ENCODE measurements around the gene SPG7.

Gene SPG7

DNA sequence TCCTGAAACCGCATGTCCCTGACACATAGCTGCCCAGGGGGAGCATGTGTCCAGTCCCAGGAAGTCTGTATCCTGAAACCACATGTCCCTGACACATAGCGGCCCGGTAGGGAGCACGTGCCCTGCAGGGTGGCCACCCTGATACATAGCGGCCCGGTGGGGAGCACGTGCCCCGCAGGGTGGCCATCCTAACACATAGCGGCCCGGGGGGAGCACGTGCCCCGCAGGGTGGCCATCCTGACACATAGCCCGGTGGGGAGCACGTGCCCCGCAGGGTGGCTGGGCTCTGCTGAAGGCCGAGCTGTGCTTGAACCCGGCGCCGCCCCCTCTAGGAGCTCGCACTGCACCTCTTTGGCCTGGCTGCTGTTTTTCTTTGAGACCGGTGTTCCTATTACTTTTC lies 33.6 kb downstream of the SPG7 start:
- Histone ChIP-seq H3K4me3 (replicated peaks; ENCODE audit: low read depth, low read length) (no peak overlapping the region), H3K27me3 (replicated peaks; ENCODE audit: control insufficient read depth, insufficient read depth, low read length) (no peaks in the 10 kb centered on the region), H3K36me3 (ENCODE audit: control insufficient read depth, insufficient read depth, low read length) (peaks cover 18% of the 10 kb centered on the region)
- DNase-seq (ENCODE audit: extremely low read depth, insufficient read length): no peak
- TF ChIP-seq, protein P1, sequence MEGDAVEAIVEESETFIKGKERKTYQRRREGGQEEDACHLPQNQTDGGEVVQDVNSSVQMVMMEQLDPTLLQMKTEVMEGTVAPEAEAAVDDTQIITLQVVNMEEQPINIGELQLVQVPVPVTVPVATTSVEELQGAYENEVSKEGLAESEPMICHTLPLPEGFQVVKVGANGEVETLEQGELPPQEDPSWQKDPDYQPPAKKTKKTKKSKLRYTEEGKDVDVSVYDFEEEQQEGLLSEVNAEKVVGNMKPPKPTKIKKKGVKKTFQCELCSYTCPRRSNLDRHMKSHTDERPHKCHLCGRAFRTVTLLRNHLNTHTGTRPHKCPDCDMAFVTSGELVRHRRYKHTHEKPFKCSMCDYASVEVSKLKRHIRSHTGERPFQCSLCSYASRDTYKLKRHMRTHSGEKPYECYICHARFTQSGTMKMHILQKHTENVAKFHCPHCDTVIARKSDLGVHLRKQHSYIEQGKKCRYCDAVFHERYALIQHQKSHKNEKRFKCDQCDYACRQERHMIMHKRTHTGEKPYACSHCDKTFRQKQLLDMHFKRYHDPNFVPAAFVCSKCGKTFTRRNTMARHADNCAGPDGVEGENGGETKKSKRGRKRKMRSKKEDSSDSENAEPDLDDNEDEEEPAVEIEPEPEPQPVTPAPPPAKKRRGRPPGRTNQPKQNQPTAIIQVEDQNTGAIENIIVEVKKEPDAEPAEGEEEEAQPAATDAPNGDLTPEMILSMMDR (IDR thresholded peaks at IDR 0.05; ENCODE audit: insufficient read depth, low read length, poor library complexity, severe bottlenecking): no peak

DNA sequence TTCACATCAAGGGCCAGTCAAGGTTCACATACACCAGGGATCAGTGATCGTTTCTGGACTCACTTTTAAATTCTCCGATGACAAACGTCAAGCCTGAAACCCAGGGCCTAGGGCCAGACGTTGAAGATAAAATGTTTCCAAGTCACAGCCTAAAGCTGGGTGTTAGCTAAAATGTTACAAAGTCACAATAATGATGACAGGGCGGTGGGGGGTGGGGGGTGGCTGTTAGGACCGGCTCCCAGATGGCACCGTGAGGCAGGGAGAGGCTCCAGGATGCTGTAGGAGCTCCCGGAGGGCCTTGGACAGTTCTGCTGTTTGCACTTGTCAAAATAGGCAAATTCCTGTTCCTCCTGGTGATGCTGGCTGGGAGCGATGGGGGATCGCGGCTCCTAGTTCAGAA lies 35.9 kb downstream of the SPG7 start:
- TF ChIP-seq, protein P1 (IDR thresholded peaks at IDR 0.05; ENCODE audit: insufficient read depth, low read length, poor library complexity, severe bottlenecking): no peak
- DNase-seq (ENCODE audit: extremely low read depth, insufficient read length): no peak
- no peaks in the 10 kb centered on the region for H3K27me3 ChIP-seq (replicated peaks; ENCODE audit: control insufficient read depth, insufficient read depth, low read length)
- H3K36me3 ChIP-seq (ENCODE audit: control insufficient read depth, insufficient read depth, low read length): peaks cover 12% of the 10 kb centered on the region
- no peak overlapping the region for H3K4me3 ChIP-seq (replicated peaks; ENCODE audit: low read depth, low read length)

DNA sequence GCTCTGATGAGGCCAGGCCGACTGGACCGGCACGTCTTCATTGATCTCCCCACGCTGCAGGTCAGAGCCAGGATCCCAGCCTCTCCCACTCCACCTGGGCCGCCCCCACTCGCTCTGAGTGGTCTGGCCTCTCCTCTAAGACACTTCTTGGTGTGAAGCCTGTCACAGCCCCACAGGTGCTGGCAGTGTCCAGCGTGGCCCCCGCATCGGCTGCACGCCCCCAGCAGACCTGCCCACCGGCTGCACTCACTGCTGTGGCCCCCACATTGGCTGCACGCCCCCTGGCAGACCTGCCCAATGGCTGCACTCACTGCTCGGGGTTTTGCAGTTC lies 36.5 kb downstream of the SPG7 start:
- no peaks in the 10 kb centered on the region for H3K27me3 ChIP-seq (replicated peaks; ENCODE audit: control insufficient read depth, insufficient read depth, low read length)
- no peak overlapping the region for H3K4me3 ChIP-seq (replicated peaks; ENCODE audit: low read depth, low read length)
- TF ChIP-seq, protein P1 (IDR thresholded peaks at IDR 0.05; ENCODE audit: insufficient read depth, low read length, poor library complexity, severe bottlenecking): no peak
- DNase-seq (ENCODE audit: extremely low read depth, insufficient read length): no peak
- H3K36me3 ChIP-seq (ENCODE audit: control insufficient read depth, insufficient read depth, low read length): peaks cover 15% of the 10 kb centered on the region

DNA sequence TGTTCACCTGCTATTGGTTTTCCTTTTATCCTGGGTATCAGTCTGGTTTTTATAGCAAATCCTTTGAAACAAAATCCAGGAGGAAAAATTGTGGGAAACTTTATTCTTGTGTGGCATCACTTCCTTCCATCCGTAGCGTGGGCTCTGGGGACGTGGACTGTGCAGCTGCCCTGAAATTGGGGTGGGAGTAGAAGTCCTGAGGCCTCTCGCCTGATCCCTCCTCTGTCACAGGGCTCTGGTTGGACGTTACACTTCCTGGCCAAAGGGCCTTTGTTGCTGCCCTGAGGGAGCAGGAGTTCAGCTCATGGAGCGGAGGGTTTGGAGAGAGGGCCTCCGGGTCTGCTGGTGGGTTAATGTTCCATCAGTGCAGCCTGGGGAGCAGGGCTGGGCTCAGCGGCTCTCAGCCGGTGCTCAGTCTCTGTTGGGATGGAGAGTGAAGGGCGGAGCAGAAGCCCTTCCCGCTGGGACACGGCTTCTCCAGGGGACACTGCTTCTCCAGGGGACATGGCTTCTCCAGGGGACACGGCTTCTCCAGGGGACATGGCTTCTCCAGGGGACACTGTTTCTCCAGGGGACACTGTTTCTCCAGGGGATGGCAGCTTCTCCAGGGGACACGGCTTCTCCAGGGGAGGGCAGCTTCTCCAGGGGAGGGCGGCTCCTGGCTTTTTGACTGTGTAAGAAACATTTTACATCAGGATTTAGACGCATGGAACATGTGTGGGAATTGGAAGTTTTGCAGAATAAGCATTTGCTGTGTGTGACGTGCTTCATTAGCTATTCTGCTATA lies 37.0 kb downstream of the SPG7 start:
- Histone ChIP-seq H3K27me3 (replicated peaks; ENCODE audit: control insufficient read depth, insufficient read depth, low read length) (no peaks in the 10 kb centered on the region), H3K4me3 (replicated peaks; ENCODE audit: low read depth, low read length) (no peak overlapping the region), H3K36me3 (ENCODE audit: control insufficient read depth, insufficient read depth, low read length) (peaks cover 15% of the 10 kb centered on the region)
- TF ChIP-seq, protein P1 (IDR thresholded peaks at IDR 0.05; ENCODE audit: insufficient read depth, low read length, poor library complexity, severe bottlenecking): no peak
- no peak for DNase-seq (ENCODE audit: extremely low read depth, insufficient read length)

DNA sequence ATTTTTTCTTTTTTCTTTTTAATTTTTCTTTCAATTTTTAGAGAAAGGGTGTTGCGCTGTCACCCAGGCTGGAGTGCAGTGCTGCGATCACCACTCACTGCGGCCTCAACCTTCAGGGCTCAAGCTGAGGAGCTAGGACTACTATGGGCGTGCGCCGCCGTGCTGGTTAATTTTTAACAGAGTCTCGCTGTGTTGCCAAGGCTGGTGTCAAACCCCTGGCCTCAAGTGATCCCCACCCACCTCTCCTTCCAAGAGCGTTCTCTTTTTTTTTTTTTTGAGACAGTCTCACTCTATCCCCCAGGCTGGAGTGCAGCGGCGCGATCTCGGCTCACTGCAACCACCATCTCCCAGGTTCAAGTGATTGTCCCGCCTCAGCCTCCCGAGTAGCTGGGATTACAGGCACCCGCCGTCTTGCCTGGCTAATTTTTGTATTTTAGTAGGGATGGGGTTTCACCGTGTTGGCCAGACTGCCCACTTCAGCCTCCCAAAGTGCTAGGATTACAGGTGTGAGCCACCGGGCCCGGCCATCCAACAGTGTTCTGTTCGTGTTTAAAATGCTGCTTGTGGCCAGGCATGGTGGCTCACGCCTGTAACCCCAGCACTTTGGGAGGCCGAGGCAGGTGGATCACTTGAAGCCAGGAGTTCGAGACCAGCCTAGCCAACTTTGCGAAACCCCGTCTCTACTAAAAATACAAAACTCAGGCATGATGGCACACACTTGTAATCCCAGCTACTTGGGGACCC lies 37.8 kb downstream of the SPG7 start:
- Histone ChIP-seq H3K27me3 (replicated peaks; ENCODE audit: control insufficient read depth, insufficient read depth, low read length) (no peaks in the 10 kb centered on the region), H3K4me3 (replicated peaks; ENCODE audit: low read depth, low read length) (no peak overlapping the region), H3K36me3 (ENCODE audit: control insufficient read depth, insufficient read depth, low read length) (peaks cover 15% of the 10 kb centered on the region)
- DNase-seq (ENCODE audit: extremely low read depth, insufficient read length): no peak
- TF ChIP-seq, protein P1 (IDR thresholded peaks at IDR 0.05; ENCODE audit: insufficient read depth, low read length, poor library complexity, severe bottlenecking): no peak
